H9 (cell line): Measurements from ENCODE around the gene GGTLC2. TPM values are rescaled to one million over a fixed set of nuclear protein-coding genes. Genes with fewer than 3 reads are reported as not detected.

Experiments used
- DNase-seq: peaks from one replicate; pipeline ENCODE4 v3.0.0-alpha.2; 2017
- H2AFZ ChIP-seq: one replicate; pipeline ENCODE4 v1.6.1; 2013; ENCODE audit warnings: mild to moderate bottlenecking, low read length, control low read depth, moderate library complexity
- H2AK5ac ChIP-seq: 2 replicates; pipeline ENCODE4 v1.6.1; 2013; ENCODE audit warnings: low read length, control low read depth, mixed read lengths; ENCODE audit not compliant: insufficient read length
- H2BK120ac ChIP-seq: one replicate; pipeline ENCODE4 v1.6.1; 2013; ENCODE audit warnings: low read depth, mild to moderate bottlenecking, low read length, control low read depth, inconsistent platforms; ENCODE audit not compliant: poor library complexity, severe bottlenecking
- H2BK12ac ChIP-seq: 2 replicates; pipeline ENCODE4 v1.6.1; 2013; ENCODE audit warnings: low read length, control low read depth, mixed read lengths, low read depth; ENCODE audit not compliant: insufficient read length
- H2BK15ac ChIP-seq: 2 replicates; pipeline ENCODE4 v1.6.1; 2013; ENCODE audit warnings: low read depth, low read length, control low read depth
- H2BK20ac ChIP-seq: one replicate; pipeline ENCODE4 v1.6.1; 2013; ENCODE audit warnings: low read depth, mild to moderate bottlenecking, low read length, control low read depth, inconsistent platforms; ENCODE audit not compliant: poor library complexity, severe bottlenecking
- H2BK5ac ChIP-seq: 2 replicates; pipeline ENCODE4 v1.6.1; 2013; ENCODE audit warnings: low read length, control low read depth, mixed read lengths; ENCODE audit not compliant: insufficient read length
- H3K14ac ChIP-seq: 2 replicates; pipeline ENCODE4 v1.6.1; 2013; ENCODE audit warnings: low read length, control low read depth; ENCODE audit not compliant: insufficient read depth
- H3K18ac ChIP-seq: 2 replicates; pipeline ENCODE4 v1.6.1; 2013; ENCODE audit warnings: low read depth, mild to moderate bottlenecking, mixed read lengths, low read length, control low read depth; ENCODE audit not compliant: insufficient read length
- H3K23ac ChIP-seq: 2 replicates; pipeline ENCODE4 v1.6.1; 2013; ENCODE audit warnings: low read length, control low read depth, mixed read lengths, low read depth; ENCODE audit not compliant: insufficient read length
- H3K23me2 ChIP-seq: 2 replicates; pipeline ENCODE4 v1.6.1; 2013; ENCODE audit warnings: low read depth, mild to moderate bottlenecking, mixed read lengths, low read length, control low read depth; ENCODE audit not compliant: insufficient read length, poor library complexity, severe bottlenecking
- H3K27ac ChIP-seq: 2 replicates; pipeline ENCODE4 v1.5.1; 2013; ENCODE audit warnings: low read length, control low read depth, mixed read lengths, low read depth; ENCODE audit not compliant: insufficient read length
- H3K27me3 ChIP-seq: 2 replicates; pipeline ENCODE4 v1.6.1; 2013; ENCODE audit warnings: low read length, control low read depth, inconsistent platforms; ENCODE audit not compliant: insufficient read depth
- H3K4ac ChIP-seq: 2 replicates; pipeline ENCODE4 v1.6.1; 2013; ENCODE audit warnings: low read depth, mild to moderate bottlenecking, control low read depth, inconsistent platforms, low read length, moderate library complexity
- H3K4me1 ChIP-seq: 2 replicates; pipeline ENCODE4 v1.6.1; 2013; ENCODE audit warnings: low read length, control low read depth, inconsistent platforms; ENCODE audit not compliant: insufficient read depth
- H3K4me2 ChIP-seq: 2 replicates; pipeline ENCODE4 v1.6.1; 2013; ENCODE audit warnings: low read length, control low read depth, mixed read lengths; ENCODE audit not compliant: insufficient read length, insufficient read depth
- H3K56ac ChIP-seq: 2 replicates; pipeline ENCODE4 v1.6.1; 2013; ENCODE audit warnings: low read depth, mild to moderate bottlenecking, mixed read lengths, low read length, control low read depth; ENCODE audit not compliant: insufficient read length
- H3K79me1 ChIP-seq: 2 replicates; pipeline ENCODE4 v1.6.1; 2013; ENCODE audit warnings: low read depth, mild to moderate bottlenecking, moderate library complexity, low read length, control low read depth, inconsistent platforms; ENCODE audit not compliant: insufficient read depth, poor library complexity, severe bottlenecking
- H3K79me2 ChIP-seq: 2 replicates; pipeline ENCODE4 v1.6.1; 2013; ENCODE audit warnings: low read length, control low read depth, inconsistent platforms; ENCODE audit not compliant: insufficient read depth
- H3K9ac ChIP-seq: 2 replicates; pipeline ENCODE4 v1.6.1; 2013; ENCODE audit warnings: low read length, control low read depth, mixed read lengths; ENCODE audit not compliant: insufficient read length; ENCODE audit errors: extremely low read depth
- H3K9me3 ChIP-seq: one replicate; pipeline ENCODE4 v1.6.1; 2013; ENCODE audit warnings: low read depth, low read length, inconsistent platforms; ENCODE audit not compliant: control insufficient read depth
- H3T11ph ChIP-seq: one replicate; pipeline ENCODE4 v1.6.1; 2013; ENCODE audit warnings: mild to moderate bottlenecking, low read length, control low read depth, inconsistent platforms
- H4K20me1 ChIP-seq: one replicate; pipeline ENCODE4 v1.6.1; 2013; ENCODE audit not compliant: control insufficient read depth, insufficient read length, insufficient read depth
- H4K5ac ChIP-seq: 2 replicates; pipeline ENCODE4 v1.6.1; 2013; ENCODE audit warnings: low read depth, mild to moderate bottlenecking, mixed read lengths, low read length, control low read depth; ENCODE audit not compliant: insufficient read length
- H4K8ac ChIP-seq: replicated peaks from 2 replicates; pipeline ENCODE4 v1.6.1; 2013; ENCODE audit warnings: low read length, control low read depth, mixed read lengths, low read depth; ENCODE audit not compliant: insufficient read length
- H4K91ac ChIP-seq: 2 replicates; pipeline ENCODE4 v1.6.1; 2013; ENCODE audit warnings: low read depth, mild to moderate bottlenecking, moderate library complexity, mixed read lengths, low read length, control low read depth; ENCODE audit not compliant: insufficient read length
- H3K27ac Mint-ChIP-seq, 3 experiments: 2 replicates in 2 of 3; 3 replicates in 1 of 3; pipeline ENCODE4 v1.8.0; 2020 to 2021; ENCODE audit warnings: mixed read lengths in 3 of 3, mild to moderate bottlenecking in 1 of 3, moderate library complexity in 1 of 3
- H3K27me3 Mint-ChIP-seq: 2 replicates; pipeline ENCODE4 v1.8.0; 2021; ENCODE audit warnings: low read depth, mild to moderate bottlenecking, moderate library complexity, mixed read lengths
- H3K36me3 Mint-ChIP-seq, 3 experiments: 2 replicates in 2 of 3; 3 replicates in 1 of 3; pipeline ENCODE4 v1.8.0; 2020 to 2021; ENCODE audit warnings: low read depth in 3 of 3, mixed read lengths in 3 of 3; ENCODE audit not compliant: insufficient read depth in 1 of 3
- H3K4me1 Mint-ChIP-seq, 2 experiments: 2 replicates each; pipeline ENCODE4 v1.8.0; 2020; ENCODE audit warnings: mixed read lengths in 2 of 2
- H3K4me3 Mint-ChIP-seq, 2 experiments: 2 replicates in 1 of 2; 3 replicates in 1 of 2; pipeline ENCODE4 v1.8.0; 2020 to 2021; ENCODE audit warnings: mild to moderate bottlenecking in 2 of 2, mixed read lengths in 2 of 2, moderate library complexity in 1 of 2
- H3K9me3 Mint-ChIP-seq, 2 experiments: 2 replicates in 1 of 2; 3 replicates in 1 of 2; pipeline ENCODE4 v1.8.0; 2020; ENCODE audit warnings: mild to moderate bottlenecking in 2 of 2, mixed read lengths in 2 of 2, moderate library complexity in 1 of 2
- WGBS: extraction: QIAGEN DNeasy Blood & Tissue Kit; methylation state at CpG from one replicate; pipeline ENCODE4 v1.1.7; 2013; ENCODE audit warnings: missing lambda C conversion rate, low lambda C conversion rate, mixed read lengths; ENCODE audit not compliant: insufficient read length; ENCODE audit errors: extremely low coverage; 5-methylcytosine and 5-hydroxymethylcytosine counted together
- total RNA-seq: library from RNA; stranded (reverse); gene quantifications from 2 replicates; pipeline ENCODE4 v1.2.1, GENCODE V29; 2021
- TF ChIP-seq, protein P1 (sequence below): fragments of 200-600 bp; sonication (generic); conservative IDR thresholded peaks from 3 replicates; pipeline ENCODE4 v1.8.0; 2021; ENCODE audit warnings: antibody characterized with exemption, mild to moderate bottlenecking

GGTLC2 gene
- total RNA-seq, 1 experiment from 2014 or later = not detected

DNA sequence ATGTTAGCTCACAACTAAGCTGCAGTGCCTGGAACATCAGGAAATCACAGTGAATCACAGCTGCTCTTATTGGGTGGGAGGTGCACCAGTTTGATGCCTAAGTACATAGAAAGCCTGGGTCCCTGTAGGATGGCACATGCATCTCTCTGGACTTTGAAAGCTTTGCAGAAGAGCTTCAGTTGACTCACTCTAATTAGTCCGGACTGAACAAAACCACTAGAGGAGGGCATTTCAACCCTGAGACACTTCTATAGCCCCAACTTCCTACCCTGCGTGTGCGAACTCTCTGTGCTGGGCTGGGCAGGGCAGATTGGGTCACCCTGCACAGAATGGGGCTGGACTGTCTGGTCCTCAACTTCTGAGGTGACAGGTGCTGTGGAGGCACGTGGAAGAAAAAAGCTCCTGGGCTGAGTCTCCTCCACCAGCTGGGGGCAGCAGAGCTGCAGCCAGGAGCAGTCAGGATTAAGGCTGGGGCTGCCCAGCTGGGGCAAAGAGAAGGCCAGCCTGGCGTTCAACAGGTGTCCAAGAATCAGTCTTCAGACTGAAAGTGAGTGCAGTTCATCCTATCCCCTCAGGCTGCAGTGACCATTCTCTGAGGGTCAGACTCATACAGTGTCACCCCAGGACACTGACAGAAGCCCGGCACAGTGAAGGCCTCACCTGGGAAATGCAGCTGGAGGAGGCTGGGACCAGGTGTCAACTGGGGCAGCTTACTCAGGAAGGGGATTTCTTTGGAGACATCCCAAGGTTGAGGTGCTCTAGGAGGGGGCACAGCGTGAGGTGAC lies 22.1 kb downstream of the GGTLC2 start:
- Histone ChIP-seq H3K14ac (no peak overlapping the region), H2AFZ (no peak overlapping the region), H3K27ac (no peak overlapping the region), H3T11ph (no peak overlapping the region), H3K9me3 (no peaks in the 10 kb centered on the region), H2BK15ac (no peak overlapping the region), H3K9ac (no peak overlapping the region), H2BK5ac (no peak overlapping the region), H3K27me3 (peaks cover 18% of the 10 kb centered on the region), H2BK20ac (no peak overlapping the region), H3K79me2 (no peaks in the 10 kb centered on the region), H4K20me1 (no peaks in the 10 kb centered on the region), H3K18ac (no peak overlapping the region), H3K4me1 (no peaks in the 10 kb centered on the region), H3K4ac (no peak overlapping the region), H3K23me2 (no peaks in the 10 kb centered on the region), H3K23ac (no peak overlapping the region), H4K91ac (no peak overlapping the region), H3K4me2 (no peak overlapping the region), H4K8ac (no peak overlapping the region), H3K56ac (no peak overlapping the region), H2AK5ac (no peak overlapping the region), H2BK12ac (no peak overlapping the region), H3K79me1 (no peaks in the 10 kb centered on the region), H2BK120ac (no peak overlapping the region), H4K5ac (no peak overlapping the region)
- H3K27ac Mint-ChIP-seq = no peak overlapping the region
- peaks cover 9 to 15% of the 10 kb centered on the region in 2 experiments for H3K9me3 Mint-ChIP-seq
- WGBS = no CpG with 5 or more reads among the region's 7 CpGs
- no peak overlapping the region for H3K4me3 Mint-ChIP-seq
- DNase-seq = peak; percentile 71
- peaks cover 4 to 14% of the 10 kb centered on the region in 2 experiments; a peak in 3 of 4 replicates for H3K4me1 Mint-ChIP-seq
- TF ChIP-seq, protein P1, sequence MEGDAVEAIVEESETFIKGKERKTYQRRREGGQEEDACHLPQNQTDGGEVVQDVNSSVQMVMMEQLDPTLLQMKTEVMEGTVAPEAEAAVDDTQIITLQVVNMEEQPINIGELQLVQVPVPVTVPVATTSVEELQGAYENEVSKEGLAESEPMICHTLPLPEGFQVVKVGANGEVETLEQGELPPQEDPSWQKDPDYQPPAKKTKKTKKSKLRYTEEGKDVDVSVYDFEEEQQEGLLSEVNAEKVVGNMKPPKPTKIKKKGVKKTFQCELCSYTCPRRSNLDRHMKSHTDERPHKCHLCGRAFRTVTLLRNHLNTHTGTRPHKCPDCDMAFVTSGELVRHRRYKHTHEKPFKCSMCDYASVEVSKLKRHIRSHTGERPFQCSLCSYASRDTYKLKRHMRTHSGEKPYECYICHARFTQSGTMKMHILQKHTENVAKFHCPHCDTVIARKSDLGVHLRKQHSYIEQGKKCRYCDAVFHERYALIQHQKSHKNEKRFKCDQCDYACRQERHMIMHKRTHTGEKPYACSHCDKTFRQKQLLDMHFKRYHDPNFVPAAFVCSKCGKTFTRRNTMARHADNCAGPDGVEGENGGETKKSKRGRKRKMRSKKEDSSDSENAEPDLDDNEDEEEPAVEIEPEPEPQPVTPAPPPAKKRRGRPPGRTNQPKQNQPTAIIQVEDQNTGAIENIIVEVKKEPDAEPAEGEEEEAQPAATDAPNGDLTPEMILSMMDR = peak; percentile 82
- H3K36me3 Mint-ChIP-seq = no peaks in the 10 kb centered on the region; a peak in 1 of 7 replicates
- H3K27me3 Mint-ChIP-seq = peaks cover 100% of the 10 kb centered on the region
